GM13977 (cell line): Measurements from ENCODE around the gene RAPGEF1.

Experiments used
- DNase-seq: peaks from one replicate; pipeline ENCODE4 v3.0.0; 2012; ENCODE audit warnings: low spot score
- in situ Hi-C: fragments of 300-500 bp; cut with MboI; formaldehyde crosslinking; loops from one replicate; pipeline ENCODE4 v1.12.0; 2022; ENCODE audit warnings: low sequenced_read_pairs, low pct_unique_long_range_greater_than_20kb, mixed read lengths, inconsistent platforms; ENCODE audit not compliant: unreplicated experiment
- TF ChIP-seq, protein P1 (sequence below): IDR thresholded peaks from 2 replicates; pipeline ENCODE4 v1.5.1; 2012; ENCODE audit warnings: mild to moderate bottlenecking, control low read depth; ENCODE audit not compliant: insufficient read depth; ENCODE audit errors: extremely low read depth, missing control alignments

The RAPGEF1 gene

GRCh38 chr9:131625790-131626670 lies 113.8 kb downstream of the RAPGEF1 start:
- no peak for DNase-seq
- TF ChIP-seq, protein P1, sequence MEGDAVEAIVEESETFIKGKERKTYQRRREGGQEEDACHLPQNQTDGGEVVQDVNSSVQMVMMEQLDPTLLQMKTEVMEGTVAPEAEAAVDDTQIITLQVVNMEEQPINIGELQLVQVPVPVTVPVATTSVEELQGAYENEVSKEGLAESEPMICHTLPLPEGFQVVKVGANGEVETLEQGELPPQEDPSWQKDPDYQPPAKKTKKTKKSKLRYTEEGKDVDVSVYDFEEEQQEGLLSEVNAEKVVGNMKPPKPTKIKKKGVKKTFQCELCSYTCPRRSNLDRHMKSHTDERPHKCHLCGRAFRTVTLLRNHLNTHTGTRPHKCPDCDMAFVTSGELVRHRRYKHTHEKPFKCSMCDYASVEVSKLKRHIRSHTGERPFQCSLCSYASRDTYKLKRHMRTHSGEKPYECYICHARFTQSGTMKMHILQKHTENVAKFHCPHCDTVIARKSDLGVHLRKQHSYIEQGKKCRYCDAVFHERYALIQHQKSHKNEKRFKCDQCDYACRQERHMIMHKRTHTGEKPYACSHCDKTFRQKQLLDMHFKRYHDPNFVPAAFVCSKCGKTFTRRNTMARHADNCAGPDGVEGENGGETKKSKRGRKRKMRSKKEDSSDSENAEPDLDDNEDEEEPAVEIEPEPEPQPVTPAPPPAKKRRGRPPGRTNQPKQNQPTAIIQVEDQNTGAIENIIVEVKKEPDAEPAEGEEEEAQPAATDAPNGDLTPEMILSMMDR, result no peak
- in situ Hi-C loops, result no loop called here

DNA sequence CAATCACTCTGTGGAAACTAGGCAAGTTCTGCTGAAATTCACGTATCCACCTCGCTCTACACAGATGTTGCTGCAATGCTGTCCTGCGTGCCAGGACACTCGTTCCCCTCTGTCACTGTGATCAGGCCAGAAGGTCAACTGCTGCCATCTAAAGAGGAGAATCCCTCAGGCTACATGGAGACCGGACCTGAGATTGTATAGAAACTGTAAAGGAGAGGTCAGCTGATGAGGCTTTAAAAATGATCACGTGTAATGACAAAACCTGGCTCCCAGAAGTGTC lies 114.4 kb downstream of the RAPGEF1 start:
- TF ChIP-seq, protein P1, result no peak
- in situ Hi-C loops, result no loop called here
- DNase-seq, result no peak

DNA sequence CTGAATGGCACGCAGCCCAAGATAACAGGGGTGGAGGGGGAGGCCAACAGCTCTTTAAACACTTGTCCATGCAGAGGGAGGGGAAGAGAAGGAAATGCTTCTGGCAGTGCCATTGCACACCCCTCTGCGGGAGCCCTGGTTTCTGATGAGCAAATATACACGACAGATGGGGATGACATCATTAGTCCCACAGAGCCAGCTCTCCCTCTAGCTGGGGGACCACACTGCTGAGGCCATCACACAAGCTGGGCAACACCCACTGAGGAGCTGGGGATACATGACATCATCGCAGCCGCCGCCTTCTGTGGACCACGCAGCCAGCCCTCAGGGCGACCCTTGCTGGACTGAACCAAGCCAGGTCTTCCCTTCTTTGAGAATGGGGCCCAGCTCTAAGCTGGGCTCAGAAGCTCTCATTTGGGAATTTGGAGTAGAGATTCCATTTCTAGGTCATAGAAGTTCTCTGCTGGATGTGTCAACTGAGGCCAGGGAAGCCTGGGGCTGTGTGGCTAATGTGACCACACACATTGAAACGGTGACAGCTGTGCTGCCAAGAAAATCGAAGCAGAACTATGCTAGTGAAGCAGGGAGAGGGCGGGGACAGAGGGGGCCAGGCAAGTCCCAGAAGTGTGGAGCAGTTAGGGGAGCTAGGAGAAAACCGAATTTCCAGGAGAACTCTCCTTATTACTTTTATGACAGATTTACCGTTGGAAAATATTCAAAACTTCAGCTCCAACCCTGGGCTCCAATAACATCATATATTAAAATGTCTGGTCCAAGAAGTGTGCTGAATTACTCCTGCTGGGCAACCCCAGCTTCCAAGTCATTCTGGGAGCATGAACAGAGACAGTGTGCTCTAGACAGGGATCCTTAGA lies 115.0 kb downstream of the RAPGEF1 start:
- in situ Hi-C loops, result no loop called here
- TF ChIP-seq, protein P1, result no peak

GRCh38 chr9:131623655-131624330 lies 116.1 kb downstream of the RAPGEF1 start:
- TF ChIP-seq, protein P1, result no peak
- in situ Hi-C loops, result no loop called here
- no peak for DNase-seq

More for the DNA sequence above, 115.0 kb downstream of the RAPGEF1 start:
- DNase-seq, result no peak

DNA sequence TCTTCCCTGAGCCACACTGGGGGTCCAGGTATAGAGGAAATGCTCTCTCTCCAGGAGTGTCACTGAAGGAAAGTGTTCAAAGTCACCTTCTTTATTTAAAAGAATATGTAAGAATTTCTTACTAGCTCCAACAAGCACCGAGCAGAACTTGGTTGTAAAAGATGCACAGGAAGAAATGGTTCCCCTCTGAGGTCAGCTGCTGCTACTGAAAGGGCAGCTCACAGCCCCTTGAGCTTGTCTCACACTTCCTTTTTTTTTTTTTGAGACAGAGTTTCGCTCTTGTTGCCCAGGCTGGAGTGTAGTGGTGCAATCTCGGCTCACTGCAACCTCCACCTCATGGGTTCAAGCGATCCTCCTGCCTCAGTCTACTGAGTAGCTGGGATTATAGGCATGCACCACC lies 117.4 kb downstream of the RAPGEF1 start:
- TF ChIP-seq, protein P1, result no peak
- peak; percentile 67 for DNase-seq
- in situ Hi-C loops, result no loop called here
